Stimulated activated effector memory CD8-positive, alpha-beta T cell treated with anti-CD3 and anti-CD28 coated beads, Interleukin-12 subunit alpha, Interleukin-12 subunit beta, amount 100 ng/mL, for 72 hours (primary cell): ENCODE measurements around the gene GORASP1.

ENCODE experiments used
- ATAC-seq: fragments of 150-1000 bp; cut with Tn5 transposase; 2 replicates; pipeline ENCODE4 v1.10.0; 2021
- DNase-seq, 2 donors: peaks; one replicate each; pipeline ENCODE4 v3.0.0; 2021 to 2022; ENCODE audit warnings: low spot score in 2 of 2
- H3K27ac Mint-ChIP-seq: one replicate; pipeline ENCODE4 v1.8.0; 2022; ENCODE audit warnings: mild to moderate bottlenecking, mixed read lengths
- H3K36me3 Mint-ChIP-seq: one replicate; pipeline ENCODE4 v1.8.0; 2022; ENCODE audit warnings: mild to moderate bottlenecking, mixed read lengths
- H3K4me1 Mint-ChIP-seq: one replicate; pipeline ENCODE4 v1.8.0; 2022; ENCODE audit warnings: mixed read lengths
- H3K4me3 Mint-ChIP-seq: one replicate; pipeline ENCODE4 v1.8.0; 2022; ENCODE audit warnings: mild to moderate bottlenecking, mixed read lengths
- H3K9me3 Mint-ChIP-seq: one replicate; pipeline ENCODE4 v1.8.0; 2022; ENCODE audit warnings: mixed read lengths

Gene GORASP1

DNA sequence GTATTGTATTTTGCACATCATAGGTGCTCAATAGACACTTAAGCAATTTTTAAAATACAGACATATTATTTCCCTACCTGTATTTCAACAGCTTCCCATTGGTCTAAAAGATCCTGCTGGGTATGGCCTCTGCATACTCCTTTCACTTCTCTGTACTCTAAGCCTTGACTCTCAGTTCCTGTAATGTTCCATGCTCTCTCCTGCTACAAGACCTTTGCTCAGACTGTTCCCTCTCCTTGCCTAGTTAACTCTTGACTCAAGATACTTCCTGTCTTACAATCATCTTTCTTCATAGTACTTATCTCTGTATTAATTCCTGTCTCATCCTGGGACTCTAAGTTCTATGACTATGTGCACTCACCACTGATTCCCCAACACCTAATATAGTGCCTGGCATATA is 57.4 kb downstream of the GORASP1 start:
- H3K4me3 Mint-ChIP-seq, result no peak overlapping the region

More for the DNA sequence above, 57.4 kb downstream of the GORASP1 start:
- Mint-ChIP-seq H3K4me1 (peaks cover 21% of the 10 kb centered on the region), H3K36me3 (peaks cover 8% of the 10 kb centered on the region), H3K9me3 (no peaks in the 10 kb centered on the region), H3K27ac (peak overlapping the region; percentile 7)
- DNase-seq (no peak), ATAC-seq (no peak)
